ENCODE data around the gene SIN3A. TPM values are rescaled to one million over a fixed set of nuclear protein-coding genes. Genes with fewer than 3 reads are reported as not detected.

Gene SIN3A
- total RNA-seq, 1 donor from 2014 or later: 51.6 TPM

GRCh38 chr15:75328493-75329314 is 122.8 kb downstream of the SIN3A start:
- Histone ChIP-seq H3K36me3 (no peaks in the 10 kb centered on the region), H3K27me3 (ENCODE audit: low read depth) (no peaks in the 10 kb centered on the region), H3K9me3 (no peaks in the 10 kb centered on the region), H3K4me1 (no peaks in the 10 kb centered on the region), H3K27ac (no peak overlapping the region), H3K4me3 (no peak overlapping the region)
- DNase-seq: no peak
- no peak for ATAC-seq
- intact Hi-C loops (cut with DNase I): no loop called here
- no peak for TF ChIP-seq CTCF (IDR thresholded peaks at IDR 0.05)

- ATAC-seq (no peak), DNase-seq (no peak)
- H3K9me3 ChIP-seq: no peaks in the 10 kb centered on the region
- H3K4me1 ChIP-seq: no peaks in the 10 kb centered on the region
- H3K36me3 ChIP-seq: no peaks in the 10 kb centered on the region
- no peak for TF ChIP-seq CTCF (IDR thresholded peaks at IDR 0.05)
- H3K27me3 ChIP-seq (ENCODE audit: low read depth): no peaks in the 10 kb centered on the region
- intact Hi-C loops (cut with DNase I): no loop called here
- H3K27ac ChIP-seq: no peak overlapping the region
- no peak overlapping the region for H3K4me3 ChIP-seq
Observed at GRCh38 chr15:75327491-75327890, 124.0 kb downstream of the SIN3A start.

GRCh38 chr15:75327005-75327404 is 124.5 kb downstream of the SIN3A start:
- intact Hi-C loops (cut with DNase I): no loop called here
- no peak overlapping the region for H3K4me3 ChIP-seq
- no peaks in the 10 kb centered on the region for H3K36me3 ChIP-seq
- no peaks in the 10 kb centered on the region for H3K4me1 ChIP-seq
- no peak overlapping the region for H3K27ac ChIP-seq
- DNase-seq: no peak
- H3K9me3 ChIP-seq: no peaks in the 10 kb centered on the region
- H3K27me3 ChIP-seq (ENCODE audit: low read depth): no peaks in the 10 kb centered on the region
- TF ChIP-seq CTCF (IDR thresholded peaks at IDR 0.05): no peak
- ATAC-seq: no peak

GRCh38 chr15:75325922-75326321 is 125.6 kb downstream of the SIN3A start:
- DNase-seq (no peak), ATAC-seq (no peak)
- intact Hi-C loops (cut with DNase I): no loop called here
- H3K27ac ChIP-seq: no peak overlapping the region
- H3K27me3 ChIP-seq (ENCODE audit: low read depth): no peaks in the 10 kb centered on the region
- TF ChIP-seq CTCF (IDR thresholded peaks at IDR 0.05): no peak
- H3K9me3 ChIP-seq: no peaks in the 10 kb centered on the region
- no peaks in the 10 kb centered on the region for H3K4me1 ChIP-seq
- no peaks in the 10 kb centered on the region for H3K36me3 ChIP-seq
- no peak overlapping the region for H3K4me3 ChIP-seq

- Histone ChIP-seq H3K4me3 (no peak overlapping the region), H3K4me1 (no peaks in the 10 kb centered on the region), H3K27ac (no peak overlapping the region), H3K36me3 (no peaks in the 10 kb centered on the region), H3K27me3 (ENCODE audit: low read depth) (no peaks in the 10 kb centered on the region), H3K9me3 (no peaks in the 10 kb centered on the region)
- intact Hi-C loops (cut with DNase I): no loop called here
- no peak for ATAC-seq
- no peak for DNase-seq
- TF ChIP-seq CTCF (IDR thresholded peaks at IDR 0.05): no peak
Observed at GRCh38 chr15:75321711-75322110, 129.8 kb downstream of the SIN3A start.

Small RNA genes within 50 kb of the gene (microRNA-seq; reads per million reads assigned to microRNA genes)
- not detected for gene MIR631 (ENCODE audit: borderline number of aligned reads)

Other genes with a start within 250 kb of the SIN3A start
- gene C15orf39, start 249.8 kb downstream of the SIN3A start, total RNA-seq: 36.3 TPM
- gene GOLGA6C, start 193.4 kb downstream of the SIN3A start, total RNA-seq: not detected
- not detected for gene GOLGA6D, start 168.9 kb downstream of the SIN3A start, total RNA-seq
- 59.0 TPM for gene COMMD4, start 115.6 kb downstream of the SIN3A start, total RNA-seq
- 43.7 TPM for gene NEIL1, start 104.7 kb downstream of the SIN3A start, total RNA-seq
- 208 TPM for gene MAN2C1, start 83.1 kb downstream of the SIN3A start, total RNA-seq
- gene PTPN9, start 127.6 kb upstream of the SIN3A start, total RNA-seq: 31.4 TPM
- gene SNUPN, start 174.0 kb upstream of the SIN3A start, total RNA-seq: 21.7 TPM
- gene IMP3, start 188.5 kb upstream of the SIN3A start, total RNA-seq: 56.5 TPM
- 28.9 TPM for gene SNX33, start 196.2 kb upstream of the SIN3A start, total RNA-seq

Data from lower lobe of right lung (tissue), 2 donors.